ENCODE measurements around the gene LUZP2.
A peak's percentile ranks its signal among the peaks of the same experiment; 100 is the strongest.

The LUZP2 gene

GRCh38 chr11:25038131-25038530 is 541.3 kb downstream of the LUZP2 start:
- H3K36me3 ChIP-seq (ENCODE audit: control insufficient read depth, insufficient read depth, low read length, severe bottlenecking), result no peaks in the 10 kb centered on the region
- no peaks in the 10 kb centered on the region for H3K27me3 ChIP-seq (replicated peaks; ENCODE audit: control insufficient read depth, insufficient read depth, low read length)
- H3K9ac ChIP-seq (ENCODE audit: low read length), result no peak overlapping the region
- no peaks in the 10 kb centered on the region for H3K4me1 ChIP-seq (ENCODE audit: control insufficient read depth, insufficient read depth, low read length)
- DNase-seq (ENCODE audit: low read depth), result peak; percentile 3
- H3K9me3 ChIP-seq (ENCODE audit: control insufficient read depth, low read length), result no peaks in the 10 kb centered on the region
- H3K4me3 ChIP-seq (ENCODE audit: low read length), result no peak overlapping the region

DNA sequence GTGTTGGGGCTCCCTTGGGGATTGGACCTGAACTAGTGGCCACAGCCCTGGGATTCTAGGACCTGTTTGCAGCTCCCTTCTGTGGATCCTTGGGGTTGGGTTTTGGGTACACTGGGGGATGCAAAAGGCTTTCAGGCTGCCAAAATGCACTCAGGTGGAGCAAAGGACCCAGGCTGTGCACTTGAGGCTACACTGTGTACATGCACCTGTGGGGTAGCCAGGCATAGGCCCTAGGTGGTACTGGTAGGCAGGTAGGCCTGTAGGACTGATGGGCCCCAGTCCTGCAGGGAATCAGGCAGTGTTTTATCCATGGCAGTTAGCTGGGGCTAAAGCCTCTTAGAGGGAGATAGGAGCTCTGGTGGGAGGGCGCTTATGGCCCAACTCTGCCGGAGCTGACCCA is 542.3 kb downstream of the LUZP2 start:
- no peaks in the 10 kb centered on the region for H3K36me3 ChIP-seq (ENCODE audit: control insufficient read depth, insufficient read depth, low read length, severe bottlenecking)
- no peaks in the 10 kb centered on the region for H3K27me3 ChIP-seq (replicated peaks; ENCODE audit: control insufficient read depth, insufficient read depth, low read length)
- no peak for DNase-seq (ENCODE audit: low read depth)
- no peaks in the 10 kb centered on the region for H3K9me3 ChIP-seq (ENCODE audit: control insufficient read depth, low read length)
- H3K9ac ChIP-seq (ENCODE audit: low read length), result no peak overlapping the region
- H3K4me3 ChIP-seq (ENCODE audit: low read length), result no peak overlapping the region
- no peaks in the 10 kb centered on the region for H3K4me1 ChIP-seq (ENCODE audit: control insufficient read depth, insufficient read depth, low read length)

DNA sequence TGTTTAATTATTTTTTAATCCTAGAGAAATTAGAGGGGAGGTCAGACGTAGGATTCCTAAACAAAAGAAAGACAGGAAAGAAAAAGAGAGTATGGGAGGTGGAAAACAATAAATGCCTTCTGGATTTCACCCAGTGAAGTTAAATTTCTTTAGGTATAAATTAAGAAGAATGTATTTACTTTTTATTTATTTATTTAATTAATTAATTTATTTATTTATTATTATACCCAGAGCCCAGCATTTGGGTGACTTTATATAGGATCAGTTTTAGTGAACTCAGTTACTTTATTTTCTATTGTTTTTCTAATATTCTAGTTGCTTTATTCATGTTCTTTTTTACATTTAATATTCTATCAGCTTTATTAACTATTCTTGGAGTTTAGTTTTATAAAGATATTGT is 551.8 kb downstream of the LUZP2 start:
- H3K4me1 ChIP-seq (ENCODE audit: control insufficient read depth, insufficient read depth, low read length), result no peaks in the 10 kb centered on the region

GRCh38 chr11:25052844-25053243 is 556.0 kb downstream of the LUZP2 start:
- no peak overlapping the region for H3K4me3 ChIP-seq (ENCODE audit: low read length)
- H3K36me3 ChIP-seq (ENCODE audit: control insufficient read depth, insufficient read depth, low read length, severe bottlenecking), result no peaks in the 10 kb centered on the region
- no peak for DNase-seq (ENCODE audit: low read depth)
- H3K9me3 ChIP-seq (ENCODE audit: control insufficient read depth, low read length), result no peaks in the 10 kb centered on the region
- no peaks in the 10 kb centered on the region for H3K27me3 ChIP-seq (replicated peaks; ENCODE audit: control insufficient read depth, insufficient read depth, low read length)
- no peak overlapping the region for H3K9ac ChIP-seq (ENCODE audit: low read length)
- no peaks in the 10 kb centered on the region for H3K4me1 ChIP-seq (ENCODE audit: control insufficient read depth, insufficient read depth, low read length)

More for the DNA sequence above, 551.8 kb downstream of the LUZP2 start:
- Histone ChIP-seq H3K9ac (ENCODE audit: low read length) (no peak overlapping the region), H3K36me3 (ENCODE audit: control insufficient read depth, insufficient read depth, low read length, severe bottlenecking) (no peaks in the 10 kb centered on the region), H3K4me3 (ENCODE audit: low read length) (no peak overlapping the region), H3K27me3 (replicated peaks; ENCODE audit: control insufficient read depth, insufficient read depth, low read length) (no peaks in the 10 kb centered on the region), H3K9me3 (ENCODE audit: control insufficient read depth, low read length) (no peaks in the 10 kb centered on the region)
- DNase-seq (ENCODE audit: low read depth), result no peak

DNA sequence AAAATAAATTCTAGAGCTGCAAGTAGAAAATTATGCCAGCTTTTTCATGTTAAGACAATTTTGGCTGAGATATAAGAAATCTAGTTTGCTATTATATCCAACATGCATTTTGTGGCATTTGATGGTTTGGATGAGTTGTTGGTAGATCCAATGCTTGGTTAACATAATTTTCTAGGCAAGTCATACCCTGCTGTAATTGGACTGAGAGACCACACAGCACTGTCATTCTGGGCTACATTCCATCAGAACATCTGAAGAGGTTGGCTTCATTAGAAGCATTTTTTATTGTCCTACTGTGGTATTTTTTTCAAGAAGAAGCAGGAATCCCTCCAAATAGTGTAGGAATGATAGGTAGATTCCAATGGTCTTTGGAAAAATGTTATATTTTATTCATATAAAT is 561.0 kb downstream of the LUZP2 start:
- H3K27me3 ChIP-seq (replicated peaks; ENCODE audit: control insufficient read depth, insufficient read depth, low read length), result no peaks in the 10 kb centered on the region
- H3K4me1 ChIP-seq (ENCODE audit: control insufficient read depth, insufficient read depth, low read length), result no peaks in the 10 kb centered on the region
- no peaks in the 10 kb centered on the region for H3K9me3 ChIP-seq (ENCODE audit: control insufficient read depth, low read length)
- no peak for DNase-seq (ENCODE audit: low read depth)
- H3K9ac ChIP-seq (ENCODE audit: low read length), result no peak overlapping the region
- H3K4me3 ChIP-seq (ENCODE audit: low read length), result no peak overlapping the region
- H3K36me3 ChIP-seq (ENCODE audit: control insufficient read depth, insufficient read depth, low read length, severe bottlenecking), result no peaks in the 10 kb centered on the region

DNA sequence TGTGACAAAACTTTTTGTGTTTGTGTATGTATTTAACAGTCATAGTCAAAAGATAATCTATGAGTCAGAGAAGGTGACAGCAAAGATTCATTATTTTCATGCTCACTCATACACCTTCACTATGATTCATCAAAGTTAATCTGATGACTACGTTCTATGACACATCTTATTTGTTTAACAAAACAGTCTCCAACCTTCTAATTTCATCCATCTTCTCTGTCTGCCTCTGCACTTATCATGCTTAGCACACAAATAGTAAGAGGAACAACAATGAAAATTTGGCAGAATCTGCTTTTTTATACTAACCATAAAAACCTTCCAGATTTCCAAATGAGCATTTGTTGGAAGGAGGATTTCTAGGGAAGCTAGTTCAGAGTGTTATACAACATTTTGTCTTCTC is 568.9 kb downstream of the LUZP2 start:
- no peak overlapping the region for H3K4me3 ChIP-seq (ENCODE audit: low read length)
- peak; percentile 17 for DNase-seq (ENCODE audit: low read depth)
- no peaks in the 10 kb centered on the region for H3K4me1 ChIP-seq (ENCODE audit: control insufficient read depth, insufficient read depth, low read length)
- H3K9me3 ChIP-seq (ENCODE audit: control insufficient read depth, low read length), result no peaks in the 10 kb centered on the region
- no peaks in the 10 kb centered on the region for H3K27me3 ChIP-seq (replicated peaks; ENCODE audit: control insufficient read depth, insufficient read depth, low read length)
- H3K36me3 ChIP-seq (ENCODE audit: control insufficient read depth, insufficient read depth, low read length, severe bottlenecking), result no peaks in the 10 kb centered on the region
- no peak overlapping the region for H3K9ac ChIP-seq (ENCODE audit: low read length)

DNA sequence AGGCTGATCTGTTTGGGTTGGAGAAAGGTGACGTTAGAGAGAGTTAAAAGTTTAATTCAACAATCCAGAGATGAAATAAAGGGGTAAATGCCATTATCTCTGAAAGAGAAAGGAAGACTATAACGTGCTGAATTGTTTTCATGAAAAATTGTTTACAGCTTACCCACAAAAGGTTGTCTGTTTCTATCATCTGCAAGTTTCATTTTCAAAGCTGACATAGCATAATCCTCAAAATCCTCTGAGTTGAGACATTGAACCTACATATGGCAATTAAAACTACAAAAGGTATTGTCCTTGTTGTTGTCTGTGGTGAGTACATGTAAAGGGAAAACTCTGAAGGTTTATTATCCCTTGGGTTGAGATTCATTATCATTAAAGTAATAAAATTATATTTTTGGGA is 569.9 kb downstream of the LUZP2 start:
- H3K4me1 ChIP-seq (ENCODE audit: control insufficient read depth, insufficient read depth, low read length), result no peaks in the 10 kb centered on the region
- H3K9me3 ChIP-seq (ENCODE audit: control insufficient read depth, low read length), result no peaks in the 10 kb centered on the region
- H3K4me3 ChIP-seq (ENCODE audit: low read length), result no peak overlapping the region
- no peaks in the 10 kb centered on the region for H3K27me3 ChIP-seq (replicated peaks; ENCODE audit: control insufficient read depth, insufficient read depth, low read length)
- DNase-seq (ENCODE audit: low read depth), result peak; percentile 3
- H3K9ac ChIP-seq (ENCODE audit: low read length), result no peak overlapping the region
- H3K36me3 ChIP-seq (ENCODE audit: control insufficient read depth, insufficient read depth, low read length, severe bottlenecking), result no peaks in the 10 kb centered on the region

DNA sequence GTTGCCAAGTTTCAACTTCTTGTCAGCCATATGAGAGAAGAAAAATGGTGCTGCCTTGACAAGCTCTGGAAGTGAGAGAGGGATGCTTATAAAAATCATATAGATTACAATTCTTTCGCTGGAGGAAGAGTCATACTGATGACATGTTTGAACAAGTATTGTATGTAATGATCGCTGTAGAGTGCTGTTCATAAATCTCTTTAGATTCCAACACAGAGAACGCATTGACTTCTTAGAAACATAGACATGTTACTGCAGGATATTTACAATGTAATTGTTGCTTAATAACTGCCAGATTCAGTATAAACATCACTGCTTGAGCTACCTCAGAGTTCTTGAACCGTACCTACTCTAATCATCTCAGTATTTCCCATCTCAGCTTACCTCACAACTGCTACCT is 571.6 kb downstream of the LUZP2 start:
- Histone ChIP-seq H3K36me3 (ENCODE audit: control insufficient read depth, insufficient read depth, low read length, severe bottlenecking) (no peaks in the 10 kb centered on the region), H3K9me3 (ENCODE audit: control insufficient read depth, low read length) (no peaks in the 10 kb centered on the region), H3K9ac (ENCODE audit: low read length) (no peak overlapping the region), H3K27me3 (replicated peaks; ENCODE audit: control insufficient read depth, insufficient read depth, low read length) (no peaks in the 10 kb centered on the region), H3K4me3 (ENCODE audit: low read length) (no peak overlapping the region), H3K4me1 (ENCODE audit: control insufficient read depth, insufficient read depth, low read length) (no peaks in the 10 kb centered on the region)
- DNase-seq (ENCODE audit: low read depth), result no peak

DNA sequence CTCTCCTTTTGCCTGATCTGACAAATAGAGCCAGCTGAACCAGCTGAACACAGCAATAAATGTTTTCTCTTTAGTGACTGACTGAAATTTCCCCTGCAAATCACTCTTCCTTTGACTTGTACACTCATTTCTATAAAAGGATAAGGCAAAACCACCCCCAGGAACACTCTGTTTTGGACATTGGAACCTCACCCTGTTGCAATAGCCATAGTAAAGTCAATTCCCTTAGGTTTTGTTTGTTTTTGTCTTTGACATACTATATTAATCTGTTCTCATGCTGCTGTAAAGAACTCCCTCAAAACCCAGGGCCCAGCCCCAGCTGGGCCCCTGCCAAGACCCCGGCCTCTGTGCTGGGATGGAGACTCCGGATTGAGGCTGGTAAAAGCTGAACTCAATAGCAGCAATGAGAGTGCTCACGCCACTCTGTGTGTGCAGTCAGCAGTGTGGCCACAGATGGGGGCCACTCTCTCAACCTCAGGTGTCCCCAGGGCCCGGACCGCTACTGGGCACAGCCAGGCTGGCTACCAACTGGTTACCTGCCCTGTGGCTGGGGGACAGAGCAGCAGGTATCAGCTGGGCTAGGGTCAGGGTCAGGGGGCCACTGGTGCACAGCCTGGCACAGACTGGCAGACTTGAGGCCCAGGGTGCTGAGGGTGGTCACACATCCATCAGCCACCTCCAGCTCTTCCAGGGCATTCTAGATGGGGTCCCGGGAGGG is 597.4 kb downstream of the LUZP2 start:
- Histone ChIP-seq H3K27me3 (replicated peaks; ENCODE audit: control insufficient read depth, insufficient read depth, low read length) (no peaks in the 10 kb centered on the region), H3K36me3 (ENCODE audit: control insufficient read depth, insufficient read depth, low read length, severe bottlenecking) (no peaks in the 10 kb centered on the region), H3K4me3 (ENCODE audit: low read length) (no peak overlapping the region), H3K9ac (ENCODE audit: low read length) (no peak overlapping the region), H3K4me1 (ENCODE audit: control insufficient read depth, insufficient read depth, low read length) (no peaks in the 10 kb centered on the region), H3K9me3 (ENCODE audit: control insufficient read depth, low read length) (no peaks in the 10 kb centered on the region)
- no peak for DNase-seq (ENCODE audit: low read depth)

- Histone ChIP-seq H3K27me3 (replicated peaks; ENCODE audit: control insufficient read depth, insufficient read depth, low read length) (no peaks in the 10 kb centered on the region), H3K4me1 (ENCODE audit: control insufficient read depth, insufficient read depth, low read length) (no peaks in the 10 kb centered on the region), H3K36me3 (ENCODE audit: control insufficient read depth, insufficient read depth, low read length, severe bottlenecking) (no peaks in the 10 kb centered on the region), H3K9me3 (ENCODE audit: control insufficient read depth, low read length) (no peaks in the 10 kb centered on the region), H3K9ac (ENCODE audit: low read length) (no peak overlapping the region), H3K4me3 (ENCODE audit: low read length) (no peak overlapping the region)
- no peak for DNase-seq (ENCODE audit: low read depth)
Observed at GRCh38 chr11:25119416-25119815, 622.6 kb downstream of the LUZP2 start.
